ENCODE results near the gene COL9A3. TPM values are rescaled to one million over a fixed set of nuclear protein-coding genes. Genes with fewer than 3 reads are reported as not detected.
A peak's percentile ranks its signal among the peaks of the same experiment; 100 is the strongest.

COL9A3 gene
- total and polyA plus RNA-seq, 12 donors = 0.45 to 15.2 (median 2.3) TPM

DNA sequence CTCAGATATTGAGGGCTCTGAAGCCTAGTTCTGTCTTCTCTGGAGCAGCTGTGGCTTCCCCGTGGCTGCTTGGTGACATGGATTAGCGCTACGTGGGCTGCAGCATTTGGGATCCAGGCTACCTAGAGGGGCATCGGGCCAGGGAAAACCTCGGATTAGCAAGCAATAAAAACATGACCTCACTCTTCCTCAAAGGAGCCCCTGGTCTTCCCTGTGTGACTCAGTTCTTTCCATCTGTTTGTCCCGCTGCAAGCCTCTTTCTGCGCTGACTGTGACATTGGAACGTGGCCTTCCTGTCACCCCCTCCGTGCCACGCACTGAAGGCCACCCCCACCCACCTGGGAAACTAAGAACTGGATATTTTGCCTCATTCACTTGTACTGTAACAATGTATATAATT, 17.0 kb upstream of the COL9A3 start:
- DNase-seq = no peak
- Histone ChIP-seq H3K9me3 (no peaks in the 10 kb centered on the region), H3K27me3 (no peaks in the 10 kb centered on the region), H3K27ac (no peak overlapping the region), H3K4me1 (peaks cover 6 to 61% (median 52%) of the 10 kb centered on the region in 9 donors), H3K36me3 (peaks cover 0 to 44% (median 9%) of the 10 kb centered on the region in 9 donors), H3K4me3 (no peak overlapping the region)
- no peak for ATAC-seq
- TF ChIP-seq, protein P1, sequence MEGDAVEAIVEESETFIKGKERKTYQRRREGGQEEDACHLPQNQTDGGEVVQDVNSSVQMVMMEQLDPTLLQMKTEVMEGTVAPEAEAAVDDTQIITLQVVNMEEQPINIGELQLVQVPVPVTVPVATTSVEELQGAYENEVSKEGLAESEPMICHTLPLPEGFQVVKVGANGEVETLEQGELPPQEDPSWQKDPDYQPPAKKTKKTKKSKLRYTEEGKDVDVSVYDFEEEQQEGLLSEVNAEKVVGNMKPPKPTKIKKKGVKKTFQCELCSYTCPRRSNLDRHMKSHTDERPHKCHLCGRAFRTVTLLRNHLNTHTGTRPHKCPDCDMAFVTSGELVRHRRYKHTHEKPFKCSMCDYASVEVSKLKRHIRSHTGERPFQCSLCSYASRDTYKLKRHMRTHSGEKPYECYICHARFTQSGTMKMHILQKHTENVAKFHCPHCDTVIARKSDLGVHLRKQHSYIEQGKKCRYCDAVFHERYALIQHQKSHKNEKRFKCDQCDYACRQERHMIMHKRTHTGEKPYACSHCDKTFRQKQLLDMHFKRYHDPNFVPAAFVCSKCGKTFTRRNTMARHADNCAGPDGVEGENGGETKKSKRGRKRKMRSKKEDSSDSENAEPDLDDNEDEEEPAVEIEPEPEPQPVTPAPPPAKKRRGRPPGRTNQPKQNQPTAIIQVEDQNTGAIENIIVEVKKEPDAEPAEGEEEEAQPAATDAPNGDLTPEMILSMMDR (IDR thresholded peaks at IDR 0.05) = no peak
- 89% methylated on average over 10 of the region's 10 CpGs for WGBS, 2 donors
- intact Hi-C loops (cut with DNase I) = loop anchor here in 4 of 10 donors (5.0 to 10.0 kb wide), 3 partner anchors 295 to 658 kb away; partner anchors contain the start of genes CABLES2 (in 2 of the 4), PSMA7 (in 1 of the 4) and SS18L1 (in 1 of the 4)

DNA sequence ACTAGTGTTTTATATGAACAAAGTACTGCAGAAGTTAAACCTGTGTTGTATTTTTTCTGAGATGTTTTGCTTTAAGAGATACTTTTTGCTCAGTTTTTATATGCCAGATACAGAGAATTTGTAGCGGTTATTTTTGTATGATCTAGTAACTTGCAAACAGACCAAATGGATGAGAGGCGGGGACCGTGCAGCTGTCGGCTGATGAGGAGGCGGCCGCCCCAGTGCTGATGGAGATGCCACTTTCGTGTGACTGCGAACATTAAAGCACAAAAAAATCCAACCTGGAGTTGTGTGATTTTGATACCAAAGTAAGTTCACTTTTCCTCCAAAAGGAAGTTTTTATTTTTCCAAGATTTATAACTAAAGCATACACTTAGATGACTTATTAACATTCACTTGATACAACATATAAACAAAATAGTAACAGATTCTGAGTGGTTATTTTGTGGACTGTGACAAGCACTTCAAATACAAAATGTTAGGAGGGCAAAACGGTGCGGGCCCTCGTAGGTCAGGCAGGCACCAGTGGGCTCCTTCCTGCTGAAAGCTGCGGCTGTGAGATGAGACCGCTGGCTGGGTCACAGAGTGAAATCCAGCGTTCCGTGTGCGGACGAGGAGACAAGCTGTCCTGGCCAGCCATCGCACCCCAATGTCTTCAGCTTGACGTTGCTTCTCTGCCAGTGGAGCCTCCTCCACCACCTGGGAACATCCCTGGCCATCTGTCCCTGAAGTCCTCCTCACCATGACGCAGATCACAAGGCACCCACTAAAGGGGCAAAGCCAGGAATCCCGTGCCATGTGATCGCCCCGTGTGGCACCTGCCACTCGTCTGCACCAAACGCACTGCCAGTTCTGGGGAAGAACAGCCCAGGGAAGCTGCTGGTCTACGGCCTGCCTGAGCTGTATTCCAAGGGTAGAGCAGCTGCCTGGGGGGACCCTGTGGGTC, 16.3 kb upstream of the COL9A3 start:
- H3K27me3 ChIP-seq = no peaks in the 10 kb centered on the region
- DNase-seq (no peak), ATAC-seq (no peak)
- peak overlapping the region in 3 of 10 donors; percentile 68 to 77 (median 72) for H3K27ac ChIP-seq
- TF ChIP-seq, protein P1 (IDR thresholded peaks at IDR 0.05) = no peak
- H3K4me3 ChIP-seq = no peak overlapping the region
- no peaks in the 10 kb centered on the region for H3K9me3 ChIP-seq
- peaks cover 0 to 44% (median 9%) of the 10 kb centered on the region in 9 donors for H3K36me3 ChIP-seq
- intact Hi-C loops (cut with DNase I) = loop anchor here in 1 of 10 donors (10.0 kb wide), 1 partner anchor 296 kb away; no protein-coding TSS in a partner anchor
- H3K4me1 ChIP-seq = peaks cover 7 to 57% (median 48%) of the 10 kb centered on the region in 9 donors
- WGBS, 2 donors = 79 to 83% methylated on average over 26 of the region's 26 CpGs

DNA sequence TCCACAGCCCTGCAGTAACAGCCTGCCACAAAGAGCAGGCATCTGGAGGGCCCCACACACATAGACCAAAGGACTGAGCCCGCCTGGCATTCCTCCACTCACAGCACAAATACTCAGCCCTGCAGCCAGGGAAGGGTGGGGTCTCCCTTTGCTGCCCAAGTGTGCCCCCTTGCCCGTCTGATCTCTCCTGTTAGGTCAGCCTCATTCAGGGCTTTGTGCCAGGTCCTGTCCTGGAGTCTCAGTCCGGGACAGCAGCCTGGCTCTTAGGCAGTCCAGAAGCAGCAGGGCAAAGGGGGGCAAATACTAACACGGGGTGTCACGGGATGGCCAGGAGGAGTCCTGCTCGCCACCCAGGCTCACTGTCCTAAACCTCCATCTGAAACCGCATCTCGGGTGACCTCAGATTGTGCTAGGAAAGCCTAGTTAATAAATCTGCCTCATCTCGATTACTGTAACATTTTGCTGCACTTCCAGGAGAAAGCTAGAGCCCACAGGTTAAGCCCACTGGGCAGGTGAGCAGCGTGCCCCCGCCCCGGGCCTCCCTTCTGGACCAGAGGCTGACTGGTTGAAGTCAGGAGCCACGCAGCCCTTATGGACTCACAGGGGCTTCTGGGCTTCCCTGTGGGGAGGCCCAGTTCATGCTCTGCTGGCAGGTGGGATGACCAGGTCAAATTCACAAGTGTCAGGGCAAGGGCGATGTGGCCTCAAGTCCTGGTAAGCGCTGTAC, 15.4 kb upstream of the COL9A3 start:
- peak in 5 of 8 donors; percentile 5 to 58 (median 38) for ATAC-seq
- WGBS, 2 donors = 75 to 81% methylated on average over 15 of the region's 15 CpGs

More for the DNA sequence above, 15.4 kb upstream of the COL9A3 start:
- Histone ChIP-seq H3K27me3 (no peaks in the 10 kb centered on the region), H3K9me3 (no peaks in the 10 kb centered on the region), H3K4me3 (no peak overlapping the region), H3K27ac (peak overlapping the region in 6 of 10 donors; percentile 25 to 77 (median 52)), H3K4me1 (peaks cover 15 to 61% (median 51%) of the 10 kb centered on the region in 9 donors), H3K36me3 (peaks cover 0 to 44% (median 9%) of the 10 kb centered on the region in 9 donors)
- intact Hi-C loops (cut with DNase I) = loop anchor here in 1 of 10 donors (10.0 kb wide), 1 partner anchor 297 kb away; no protein-coding TSS in a partner anchor
- TF ChIP-seq, protein P1 (IDR thresholded peaks at IDR 0.05) = no peak
- DNase-seq = no peak

Data from heart right ventricle (tissue), 16 donors.